H1 (cell line): ENCODE measurements around the gene ANKRD26. TPM values are rescaled to one million over a fixed set of nuclear protein-coding genes. Genes with fewer than 3 reads are reported as not detected.

Experiments
- BACH1 ChIP-seq: IDR thresholded peaks from 2 replicates; pipeline ENCODE4 v1.6.1; 2012; ENCODE audit warnings: low read length, improper control_type of control experiment
- RAD21 ChIP-seq, 2 experiments: IDR thresholded peaks in 1 of 2; conservative IDR thresholded peaks in 1 of 2; 2 replicates each; pipeline ENCODE4 v1.6.1; 2011; ENCODE audit warnings: low read depth in 2 of 2, low read length in 2 of 2, improper control_type of control experiment in 1 of 2, inconsistent platforms in 1 of 2, mild to moderate bottlenecking in 1 of 2, moderate library complexity in 1 of 2
- polyA plus RNA-seq, 7 experiments: library from polyadenylated mRNA; depleted of rRNA in 3 of 7; stranded (reverse) in 5 of 7; unstranded in 2 of 7; fragments of >200 nt in 5 of 7; fragments of 200-250 nt in 2 of 7; gene quantifications; 1 replicate in 5 of 7; 2 replicates in 1 of 7; 4 replicates in 1 of 7; pipeline versions ENCODE4 v1.2.1 to v1.2.3, GENCODE V29; 2011 to 2013; ENCODE audit warnings: missing spikeins in 2 of 7, mixed read lengths in 2 of 7
- total RNA-seq: library from RNA; stranded (reverse); fragmentation: NEBNext Ultra II Directional; extraction: Animal tissue kit (Norgen Biotek cat#: 25700); gene quantifications from 2 replicates; pipeline ENCODE4 v1.2.1, GENCODE V29; 2021
- TF ChIP-seq, protein P1 (sequence below): IDR thresholded peaks from 2 replicates; pipeline ENCODE4 v1.6.1; 2011; ENCODE audit warnings: low read depth, mild to moderate bottlenecking, low read length; ENCODE audit not compliant: insufficient read depth

Gene ANKRD26
- total and polyA plus RNA-seq, 2 of the 8 experiments (the other 6 are each of a cell fraction or from before 2014, with no cell fraction given): 1.3 to 8.8 TPM

DNA sequence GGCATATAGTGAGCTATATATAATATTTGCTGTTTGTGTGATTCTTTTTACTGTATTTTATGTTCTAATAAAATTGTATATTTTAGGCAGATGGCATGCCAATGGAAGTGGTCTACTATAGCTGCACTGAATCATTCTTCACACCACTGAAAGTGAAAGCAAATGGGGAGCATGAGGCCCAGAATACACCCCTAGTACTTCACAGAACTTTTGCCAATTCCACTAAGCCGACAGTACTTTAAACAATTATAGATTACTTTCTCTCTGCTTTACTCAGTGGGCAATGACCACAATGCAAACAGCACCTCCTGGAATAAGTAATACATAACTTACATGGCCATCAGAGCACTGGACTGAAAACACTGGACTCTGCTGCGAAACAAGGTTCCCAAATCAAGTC is 70.2 kb downstream of the ANKRD26 start (continued):
- TF ChIP-seq, protein P1, sequence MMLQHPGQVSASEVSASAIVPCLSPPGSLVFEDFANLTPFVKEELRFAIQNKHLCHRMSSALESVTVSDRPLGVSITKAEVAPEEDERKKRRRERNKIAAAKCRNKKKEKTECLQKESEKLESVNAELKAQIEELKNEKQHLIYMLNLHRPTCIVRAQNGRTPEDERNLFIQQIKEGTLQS: no peak
- TF ChIP-seq BACH1: no peak
- TF ChIP-seq RAD21 (IDR thresholded peaks at IDR 0.05 in 1 of 2, conservative IDR thresholded peaks at IDR 0.05 in 1 of 2; ENCODE audit: low read depth in 2 of 2, low read length in 2 of 2): no peak
